GM21723 (cell line): Measurements from ENCODE around the gene ASTN1.

ENCODE experiments used
- ATAC-seq: cut with Tn5 transposase; IDR thresholded peaks from one replicate; pipeline ENCODE4 v1.9.1; 2021; ENCODE audit warnings: mild to moderate bottlenecking, moderate library complexity; ENCODE audit not compliant: unreplicated experiment

Gene ASTN1

GRCh38 chr1:177165069-177165439, 542 bp upstream of the ASTN1 start:
- ATAC-seq: no peak

- no peak for ATAC-seq
These were observed 600 bp downstream of the ASTN1 start for GRCh38 chr1:177163844-177164379.

- ATAC-seq: no peak
These were observed 2.3 kb downstream of the ASTN1 start for GRCh38 chr1:177162243-177162642.

- ATAC-seq: no peak
These were observed 18.0 kb downstream of the ASTN1 start for GRCh38 chr1:177146499-177146898.

- ATAC-seq: no peak
These were observed 19.1 kb downstream of the ASTN1 start for GRCh38 chr1:177145106-177146070.

- ATAC-seq: no peak
These were observed 21.7 kb downstream of the ASTN1 start for GRCh38 chr1:177142791-177143271.

GRCh38 chr1:177142010-177142409, 22.5 kb downstream of the ASTN1 start:
- ATAC-seq: no peak

- no peak for ATAC-seq
These were observed 26.2 kb downstream of the ASTN1 start for GRCh38 chr1:177138347-177138746.

GRCh38 chr1:177137814-177138213, 26.7 kb downstream of the ASTN1 start:
- no peak for ATAC-seq

GRCh38 chr1:177135250-177135649, 29.3 kb downstream of the ASTN1 start:
- no peak for ATAC-seq

- ATAC-seq: no peak
These were observed 30.5 kb downstream of the ASTN1 start for GRCh38 chr1:177133977-177134538.

- no peak for ATAC-seq
These were observed 32.4 kb downstream of the ASTN1 start for GRCh38 chr1:177132141-177132540.

GRCh38 chr1:177131723-177132122, 32.8 kb downstream of the ASTN1 start:
- ATAC-seq: no peak

GRCh38 chr1:177130451-177130945, 34.0 kb downstream of the ASTN1 start:
- ATAC-seq: no peak

- ATAC-seq: no peak
These were observed 35.7 kb downstream of the ASTN1 start for GRCh38 chr1:177128665-177129281.

- ATAC-seq: no peak
These were observed 38.2 kb downstream of the ASTN1 start for GRCh38 chr1:177126267-177126666.

- no peak for ATAC-seq
These were observed 39.8 kb downstream of the ASTN1 start for GRCh38 chr1:177124577-177125278.

GRCh38 chr1:177122461-177123251, 41.9 kb downstream of the ASTN1 start:
- no peak for ATAC-seq

GRCh38 chr1:177119311-177119710, 45.2 kb downstream of the ASTN1 start:
- no peak for ATAC-seq

- no peak for ATAC-seq
These were observed 45.6 kb downstream of the ASTN1 start for GRCh38 chr1:177118901-177119300.
